Activated T-cell treated with anti-CD3 and anti-CD28 coated beads for 4 hours (primary cell): Measurements from ENCODE around the gene NUAK2.
"Not testable (repeated sequence)": the region's sequence is repeated elsewhere in the genome, so short reads cannot be mapped to it uniquely, and the experiment has no call there.

Source experiments
- DNase-seq: peaks from one replicate; pipeline ENCODE4 v3.0.0-alpha.2; 2020

The NUAK2 gene

GRCh38 chr1:205317311-205317917 is 4.1 kb downstream of the NUAK2 start:
- DNase-seq, result no peak

DNA sequence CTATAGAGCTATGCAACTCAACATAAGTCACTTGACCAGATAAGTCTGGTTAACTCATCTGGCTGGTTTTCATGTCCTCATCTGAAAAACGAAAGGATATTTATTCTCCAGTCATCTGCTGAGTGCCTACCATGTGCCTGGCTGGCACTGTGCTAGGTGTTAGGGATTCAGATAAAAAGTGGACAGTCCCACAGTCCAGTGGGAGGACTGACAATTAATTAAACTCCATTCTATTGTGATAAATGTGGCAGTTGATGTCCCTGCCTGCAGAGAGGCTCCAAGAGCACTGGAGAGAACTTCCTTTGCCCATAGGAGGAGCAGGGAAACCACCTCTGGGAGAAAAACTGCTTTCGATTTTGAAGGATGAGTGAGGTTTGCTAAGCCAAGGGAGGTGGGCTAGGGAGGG is 5.4 kb downstream of the NUAK2 start:
- no peak for DNase-seq

GRCh38 chr1:205315008-205315618 is 6.4 kb downstream of the NUAK2 start:
- DNase-seq, result no peak

DNA sequence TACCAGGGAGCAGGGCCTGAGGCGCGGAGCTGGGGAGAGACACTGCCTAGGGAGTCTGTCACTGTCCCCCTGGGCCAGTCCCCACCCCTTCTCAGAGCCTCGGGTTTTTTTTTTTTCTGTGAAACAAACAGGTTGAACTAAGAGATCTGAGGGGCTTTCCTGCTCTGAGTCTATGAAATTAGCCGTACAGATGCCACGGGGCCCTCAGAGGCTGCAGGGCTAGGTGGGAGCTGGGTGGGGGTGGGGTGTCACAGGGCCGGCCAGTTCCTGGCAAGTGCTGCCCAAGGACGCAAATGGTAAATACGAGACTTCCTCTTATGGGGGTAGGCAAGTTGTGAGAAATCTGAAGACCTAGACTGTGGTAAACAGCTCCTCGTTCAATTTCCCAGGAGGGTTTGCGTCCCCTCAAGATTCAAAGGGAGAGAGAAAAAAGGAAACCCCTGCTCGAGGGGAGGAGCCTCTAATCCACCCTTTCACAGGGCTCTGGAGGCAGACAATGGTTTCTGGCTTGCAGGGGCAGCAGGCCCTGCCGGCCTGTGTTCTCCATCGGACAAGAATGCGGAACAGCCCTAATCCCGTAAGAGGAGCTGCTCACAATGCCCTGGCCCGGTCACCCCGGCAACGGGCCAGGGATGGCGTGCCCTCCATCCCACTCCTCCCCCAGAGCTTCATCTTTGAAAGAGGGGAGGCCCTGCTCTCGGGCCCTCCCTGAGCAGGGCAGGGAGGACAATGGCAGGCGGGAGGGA is 7.8 kb downstream of the NUAK2 start:
- no peak for DNase-seq

DNA sequence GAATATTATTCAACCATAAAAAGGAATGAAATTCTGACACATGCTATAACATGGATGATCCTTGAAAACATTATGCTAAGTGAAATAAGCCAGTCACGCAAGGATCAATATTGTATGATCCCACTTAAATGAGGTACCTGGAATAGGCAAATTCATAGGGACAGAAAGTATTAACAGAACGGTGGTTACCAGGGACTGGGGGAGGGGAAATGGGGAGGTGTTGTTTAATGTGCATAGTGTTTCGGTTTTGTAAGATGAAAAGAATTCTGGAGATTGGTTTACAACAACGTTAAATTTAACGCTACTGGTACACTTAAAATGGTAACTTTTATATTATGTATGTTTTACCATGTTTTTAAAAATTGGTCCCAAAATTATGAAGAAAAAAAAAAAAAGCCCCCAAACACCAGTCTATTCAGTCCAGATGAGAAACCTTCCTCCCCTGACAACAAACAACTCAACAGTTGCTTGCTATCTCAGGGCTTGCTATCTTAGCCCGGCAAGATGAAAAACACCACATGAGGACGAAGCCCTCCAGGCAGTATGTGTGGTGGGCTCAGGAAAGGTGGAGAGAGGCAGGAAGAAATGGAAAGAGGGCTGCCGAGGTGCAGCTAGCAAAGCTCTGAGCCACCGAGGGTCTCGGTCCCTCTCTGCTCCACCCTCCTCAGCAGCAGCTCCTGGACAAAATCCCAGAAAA is 8.5 kb downstream of the NUAK2 start:
- no peak for DNase-seq

- no peak for DNase-seq
These were observed 10.4 kb downstream of the NUAK2 start for GRCh38 chr1:205310976-205311704.

DNA sequence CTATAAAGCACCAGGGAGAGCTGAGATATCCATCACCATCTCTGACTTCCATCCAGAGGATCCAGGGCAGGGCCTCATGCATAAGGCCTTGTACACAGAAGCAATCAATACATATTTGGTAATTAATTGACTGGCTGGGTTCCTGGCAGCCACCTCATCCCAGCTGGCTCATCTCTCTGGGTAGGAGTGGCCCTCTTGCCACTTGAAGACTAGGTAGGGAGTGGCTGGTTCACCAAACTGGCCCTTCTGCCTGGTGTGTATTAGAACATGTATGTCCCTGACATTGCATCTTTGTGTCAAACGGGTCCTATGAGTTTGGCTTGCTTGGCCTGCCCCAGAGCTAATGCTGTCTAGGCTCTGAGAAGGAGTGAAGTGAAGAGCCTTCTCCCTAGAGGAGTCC is 11.8 kb downstream of the NUAK2 start:
- no peak for DNase-seq

DNA sequence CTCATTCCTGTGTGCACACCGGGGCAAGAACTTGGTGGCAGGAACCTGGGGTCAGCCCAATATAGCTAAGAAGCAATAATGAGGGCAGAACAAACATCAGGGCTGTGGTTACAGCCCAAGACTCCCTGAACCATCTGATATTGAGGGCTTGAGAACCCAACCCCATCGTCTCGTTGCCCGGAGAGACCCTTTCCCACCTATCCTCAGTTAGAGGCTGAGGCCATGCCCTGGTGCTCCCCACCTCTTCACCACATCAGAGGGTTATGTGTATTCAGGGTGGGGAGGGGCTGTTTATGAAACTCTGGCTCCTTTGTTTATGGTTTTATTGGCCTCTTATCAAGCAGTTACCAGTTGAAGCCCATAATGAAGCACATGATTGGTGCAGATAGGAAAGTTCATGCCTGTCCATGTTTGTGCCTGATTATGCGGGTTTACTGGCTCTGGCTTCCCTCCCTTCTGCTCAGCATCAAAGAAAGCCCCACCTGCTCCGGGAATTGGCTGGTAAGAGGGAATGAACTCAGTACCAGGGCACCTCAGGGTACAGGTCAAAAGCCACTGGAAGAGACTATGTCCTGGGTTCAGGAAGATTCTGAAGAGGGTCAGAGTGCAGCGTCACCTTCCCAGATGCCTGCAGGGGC is 14.5 kb downstream of the NUAK2 start:
- no peak for DNase-seq

DNA sequence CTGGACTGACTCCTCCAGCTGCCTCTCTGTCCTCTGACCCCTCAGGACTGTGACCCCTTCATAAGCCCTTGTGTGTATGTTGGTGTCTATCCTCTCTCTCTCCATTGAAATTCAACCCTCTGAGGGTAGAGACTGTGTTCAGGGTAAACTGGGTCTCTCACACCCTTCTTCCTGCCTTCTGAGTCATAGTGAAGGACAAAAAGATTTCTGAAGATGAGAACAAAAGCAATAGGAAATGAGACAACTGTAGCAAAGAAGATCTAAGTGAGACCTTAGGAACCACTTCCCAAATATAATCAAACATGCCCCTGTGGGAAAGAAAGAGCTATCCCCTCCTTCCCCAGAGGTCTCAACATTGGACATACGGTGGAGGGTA is 16.9 kb downstream of the NUAK2 start:
- DNase-seq, result no peak

DNA sequence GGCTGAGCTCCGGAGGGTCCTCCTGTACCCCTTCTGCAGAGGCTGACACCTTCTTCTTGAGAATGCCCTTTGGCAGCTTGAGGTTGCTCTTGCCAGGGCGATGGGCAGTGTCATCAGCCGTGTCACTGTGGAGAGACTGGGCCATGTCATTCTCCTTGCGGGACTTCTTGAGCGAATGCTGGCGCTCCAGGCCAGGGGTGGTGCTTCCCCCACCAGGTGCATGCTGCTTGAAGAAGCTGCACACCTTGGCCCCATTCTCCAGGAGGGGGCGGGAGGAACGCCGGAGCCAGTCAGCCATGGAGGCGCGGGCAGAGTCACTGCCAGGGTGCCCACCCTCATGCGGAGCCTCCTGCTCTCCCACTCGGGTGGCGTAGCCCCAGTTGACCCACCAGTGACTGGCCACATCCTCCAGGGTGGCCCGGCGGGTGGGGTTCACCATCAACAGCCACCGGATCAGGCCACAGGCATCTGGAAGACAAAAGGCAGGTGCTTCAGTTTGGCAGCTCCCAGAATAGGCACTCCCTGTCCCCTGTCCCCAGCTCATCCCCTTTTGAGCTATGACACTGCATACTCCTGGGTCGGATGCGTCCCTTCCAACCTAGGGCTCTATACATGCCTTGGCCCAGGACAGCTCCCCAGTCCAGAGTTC is 17.4 kb downstream of the NUAK2 start:
- DNase-seq, result no peak

DNA sequence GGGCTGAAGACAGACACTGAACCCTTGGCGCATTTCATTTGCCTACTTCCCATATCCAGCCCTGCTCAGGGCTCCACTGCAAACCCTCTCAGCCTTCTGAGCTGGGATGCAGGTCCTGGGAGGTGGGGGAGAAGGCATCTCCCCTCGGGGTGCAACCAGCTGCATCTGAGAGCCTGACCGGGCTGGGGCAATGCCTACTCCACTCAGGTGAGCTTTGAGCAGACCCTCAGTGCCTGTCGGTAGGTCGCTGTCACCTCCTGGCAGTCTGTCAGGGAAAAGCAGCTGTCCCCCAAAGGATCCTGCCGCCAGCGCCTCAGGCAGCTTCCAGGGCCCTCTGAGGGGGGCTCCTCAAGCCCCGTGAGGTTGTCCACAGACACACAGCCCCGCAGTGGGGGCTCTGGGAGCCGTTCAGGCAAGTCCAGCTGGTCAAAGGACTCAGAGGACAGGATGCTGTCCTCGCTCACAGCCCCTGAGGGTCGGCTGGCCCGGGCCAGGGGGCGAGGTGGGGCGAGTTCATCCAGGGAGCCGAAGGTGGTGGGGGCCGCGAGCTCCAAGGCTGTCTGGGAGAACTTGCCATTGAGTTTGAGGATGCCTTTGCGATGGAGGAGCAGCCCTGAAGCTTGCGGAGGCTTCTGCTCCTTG is 18.2 kb downstream of the NUAK2 start:
- DNase-seq, result no peak

- DNase-seq, result no peak
These were observed 19.5 kb downstream of the NUAK2 start for GRCh38 chr1:205301842-205302588.

- no peak for DNase-seq
These were observed 20.2 kb downstream of the NUAK2 start for GRCh38 chr1:205301205-205301821.

DNA sequence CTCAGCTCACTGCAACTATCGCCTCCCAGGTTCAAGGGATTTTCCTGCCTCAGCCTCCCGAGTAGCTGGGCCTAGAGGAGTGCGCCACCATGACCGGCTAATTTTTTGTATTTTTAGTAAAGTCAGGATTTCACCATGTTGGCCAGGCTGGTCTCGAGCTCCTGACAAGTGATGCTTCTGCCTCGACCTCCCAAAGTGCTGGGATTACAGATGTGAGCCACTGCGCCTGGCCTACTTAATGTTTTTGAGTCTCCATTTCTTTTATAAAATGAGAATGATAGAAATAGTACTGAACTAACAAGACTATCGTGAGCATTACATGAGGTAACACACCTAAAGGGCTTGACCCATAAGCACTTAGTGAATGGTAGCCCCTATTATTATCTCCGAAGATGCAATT is 21.4 kb downstream of the NUAK2 start:
- no peak for DNase-seq

GRCh38 chr1:205298191-205298994 is 23.2 kb downstream of the NUAK2 start:
- DNase-seq, result no peak

DNA sequence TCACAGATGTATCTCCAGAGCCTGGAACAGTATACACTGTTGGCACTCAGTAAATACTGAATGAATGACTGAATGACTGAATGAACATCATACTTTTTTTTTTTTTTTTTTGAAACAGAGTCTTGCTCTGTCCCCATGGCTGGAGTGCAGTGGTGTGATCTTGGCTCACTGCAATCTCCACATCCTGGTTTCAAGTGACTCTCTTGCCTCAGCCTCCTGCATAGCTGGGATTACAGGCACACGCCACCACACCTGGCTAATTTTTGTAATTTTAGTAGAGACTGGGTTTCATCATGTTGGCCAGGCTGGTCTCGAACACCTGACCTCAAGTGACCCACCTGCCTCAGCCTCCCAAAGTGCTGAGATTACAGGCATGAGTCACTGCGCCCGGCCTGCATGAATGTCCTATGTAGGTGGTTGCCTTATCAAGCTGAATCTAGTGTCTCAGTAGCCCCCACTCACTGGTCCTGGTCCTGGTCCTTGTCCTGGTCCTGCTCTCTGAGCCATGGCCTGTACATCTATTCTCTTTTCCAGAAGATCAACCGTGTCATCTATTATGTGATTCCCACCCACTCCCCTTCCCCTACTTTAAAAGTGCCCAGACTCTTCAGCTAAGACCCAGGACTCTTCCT is 23.9 kb downstream of the NUAK2 start:
- DNase-seq, result not testable (repeated sequence)

GRCh38 chr1:205296154-205296553 is 25.4 kb downstream of the NUAK2 start:
- DNase-seq, result no peak

DNA sequence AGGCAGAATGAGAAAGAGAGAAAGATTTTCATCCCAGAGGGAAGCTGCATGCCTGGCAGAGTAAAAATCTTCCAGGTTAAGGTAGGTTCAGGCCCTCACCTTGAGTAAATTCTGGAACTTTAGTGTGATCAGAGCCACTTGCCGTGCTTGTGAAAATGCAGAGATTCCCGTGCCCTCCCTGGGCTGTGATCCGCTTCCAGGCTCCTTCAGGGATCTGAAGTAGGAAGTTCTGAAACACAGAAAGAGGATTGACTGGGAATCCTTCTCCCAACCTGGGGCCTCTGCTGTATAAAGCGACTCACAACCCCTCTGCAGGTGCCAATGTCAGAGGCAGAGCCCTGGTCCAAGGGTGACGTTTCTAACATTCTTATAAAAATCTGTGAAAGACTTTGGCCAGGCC is 26.6 kb downstream of the NUAK2 start:
- DNase-seq, result no peak
